Measurements from ENCODE around the gene SENP6. TPM values are rescaled to one million over a fixed set of nuclear protein-coding genes. Genes with fewer than 3 reads are reported as not detected.
"Not testable (repeated sequence)": the region's sequence is repeated elsewhere in the genome, so short reads cannot be mapped to it uniquely, and the experiment has no call there.

Gene SENP6
- total and polyA plus RNA-seq, 2 donors (not counting 1 experiment from before 2014, with no cell fraction given), result 30.8 to 161 TPM

DNA sequence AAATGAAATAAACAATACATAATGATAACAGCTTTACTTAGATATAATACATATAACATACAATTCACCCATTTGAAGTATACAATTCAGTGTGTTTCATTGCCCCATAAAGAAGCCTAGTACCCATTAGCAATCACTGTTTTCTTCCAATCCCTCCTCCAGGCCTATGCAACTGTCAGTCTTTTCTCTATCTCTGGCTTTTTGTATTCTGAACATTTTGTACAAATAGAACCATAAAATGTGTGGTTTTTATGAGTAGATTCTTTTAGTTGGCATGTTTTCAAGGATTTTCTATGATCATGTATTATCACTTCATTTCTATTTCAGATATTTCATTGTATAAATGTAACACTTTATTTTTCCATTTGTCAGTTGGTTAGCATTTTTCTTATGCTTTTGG, 92.7 kb downstream of the SENP6 start:
- peaks cover 5% of the 10 kb centered on the region for H4K20me1 ChIP-seq (ENCODE audit: control insufficient read depth, insufficient read depth, low read length, poor library complexity, severe bottlenecking)
- no peaks in the 10 kb centered on the region for H3K79me2 ChIP-seq (ENCODE audit: control insufficient read depth, insufficient read depth, low read length)
- Mint-ChIP-seq H3K9me3 (ENCODE audit: insufficient read depth) (no peaks in the 10 kb centered on the region), H3K4me1 (no peaks in the 10 kb centered on the region), H3K27ac (no peak overlapping the region), H3K4me3 (no peak overlapping the region), H3K27me3 (no peaks in the 10 kb centered on the region)
- H3K9ac ChIP-seq (ENCODE audit: low read length), result no peak overlapping the region
- no peaks in the 10 kb centered on the region for H3K27me3 ChIP-seq (replicated peaks in 1 of 4; ENCODE audit: control extremely low read depth in 1 of 4, control insufficient read depth in 3 of 4, insufficient read depth in 4 of 4, low read length in 3 of 4)
- CTCF ChIA-PET, result no interaction called here
- no peak overlapping the region for H3K4me2 ChIP-seq (replicated peaks; ENCODE audit: low read depth, low read length, poor library complexity, severe bottlenecking)
- no peak overlapping the region for H2AFZ ChIP-seq (ENCODE audit: insufficient read depth, low read depth, low read length, poor library complexity, severe bottlenecking)
- intact Hi-C loops (cut with micrococcal nuclease), result no loop called here
- H3K4me3 ChIP-seq (ENCODE audit: control extremely low read depth in 1 of 5, extremely low read depth in 1 of 5, insufficient read depth in 1 of 5, low read depth in 2 of 5, low read length in 4 of 5), result no peak overlapping the region
- no peak for DNase-seq
- no peaks in the 10 kb centered on the region for H3K4me1 ChIP-seq (ENCODE audit: control insufficient read depth in 2 of 2, insufficient read depth in 2 of 2, low read length in 2 of 2)
- H3K27ac ChIP-seq (ENCODE audit: low read length in 2 of 2), result no peak overlapping the region
- TF ChIP-seq CTCF (IDR thresholded peaks at IDR 0.05) (no peak), EZH2 (IDR thresholded peaks at IDR 0.05; ENCODE audit: borderline replicate concordance, insufficient read depth, low read depth, low read length, poor library complexity, severe bottlenecking) (no peak)
- POLR2A ChIA-PET, result no interaction called here
- H3K36me3 ChIP-seq (replicated peaks in 1 of 2; ENCODE audit: control extremely low read depth in 1 of 2, control insufficient read depth in 1 of 2, extremely low read depth in 1 of 2, insufficient read depth in 2 of 2, low read length in 1 of 2), result peaks cover 5 to 19% of the 10 kb centered on the region in 2 experiments
- H3K9me3 ChIP-seq (ENCODE audit: control extremely low read depth in 1 of 3, control insufficient read depth in 2 of 3, insufficient read depth in 1 of 3, low read length in 2 of 3), result no peaks in the 10 kb centered on the region
- no peak for ATAC-seq (ENCODE audit: low read depth)

- H3K4me2 ChIP-seq (replicated peaks; ENCODE audit: low read depth, low read length, poor library complexity, severe bottlenecking); CTCF ChIA-PET; DNase-seq; H3K9ac ChIP-seq (ENCODE audit: low read length); ATAC-seq (ENCODE audit: low read depth); H3K79me2 ChIP-seq (ENCODE audit: control insufficient read depth, insufficient read depth, low read length); H3K27me3 ChIP-seq (replicated peaks in 1 of 4; ENCODE audit: control extremely low read depth in 1 of 4, control insufficient read depth in 3 of 4, insufficient read depth in 4 of 4, low read length in 3 of 4); H3K27me3 Mint-ChIP-seq; H3K4me3 Mint-ChIP-seq; intact Hi-C loops (cut with micrococcal nuclease); H3K9me3 ChIP-seq (ENCODE audit: control extremely low read depth in 1 of 3, control insufficient read depth in 2 of 3, insufficient read depth in 1 of 3, low read length in 2 of 3); H3K27ac ChIP-seq (ENCODE audit: low read length in 2 of 2); H2AFZ ChIP-seq (ENCODE audit: insufficient read depth, low read depth, low read length, poor library complexity, severe bottlenecking); POLR2A ChIA-PET; H3K4me3 ChIP-seq (ENCODE audit: control extremely low read depth in 1 of 5, extremely low read depth in 1 of 5, insufficient read depth in 1 of 5, low read depth in 2 of 5, low read length in 4 of 5); H3K27ac Mint-ChIP-seq; H4K20me1 ChIP-seq (ENCODE audit: control insufficient read depth, insufficient read depth, low read length, poor library complexity, severe bottlenecking); H3K9me3 Mint-ChIP-seq (ENCODE audit: insufficient read depth); H3K4me1 Mint-ChIP-seq; H3K4me1 ChIP-seq (ENCODE audit: control insufficient read depth in 2 of 2, insufficient read depth in 2 of 2, low read length in 2 of 2): not testable (repeated sequence)
- peaks cover 5 to 30% of the 10 kb centered on the region in 2 experiments for H3K36me3 ChIP-seq (replicated peaks in 1 of 2; ENCODE audit: control extremely low read depth in 1 of 2, control insufficient read depth in 1 of 2, extremely low read depth in 1 of 2, insufficient read depth in 2 of 2, low read length in 1 of 2)
- WGBS (ENCODE audit: insufficient coverage), result 100% methylated on average over 3 of the region's 4 CpGs
Observed at GRCh38 chr6:75708334-75708733, 106.7 kb downstream of the SENP6 start.

All from B cell (primary cell).